HAP-1 (cell line): Measurements from ENCODE around the gene TMEM132C.
"Not testable (repeated sequence)": the region's sequence is repeated elsewhere in the genome, so short reads cannot be mapped to it uniquely, and the experiment has no call there.

Source experiments
- DNase-seq, 2 experiments: peaks; one replicate each; pipeline ENCODE4 v3.0.0-alpha.2; 2016 to 2020; ENCODE audit warnings: low spot score in 2 of 2
- H3K27me3 ChIP-seq: fragments of 250-450 bp; sonication (Bioruptor Pico); 2 replicates; pipeline ENCODE4 v1.5.1; 2020; ENCODE audit warnings: low read depth, mild to moderate bottlenecking, moderate library complexity
- H3K36me3 ChIP-seq: fragments of 250-450 bp; sonication (Bioruptor Pico); replicated peaks from 2 replicates; pipeline ENCODE4 v1.5.1; 2020; ENCODE audit warnings: mild to moderate bottlenecking
- H3K4me1 ChIP-seq: fragments of 250-450 bp; sonication (Bioruptor Pico); 2 replicates; pipeline ENCODE4 v1.5.1; 2020; ENCODE audit warnings: mild to moderate bottlenecking
- H3K4me3 ChIP-seq: fragments of 250-450 bp; sonication (Bioruptor Pico); 2 replicates; pipeline ENCODE4 v1.5.1; 2020; ENCODE audit warnings: mild to moderate bottlenecking, moderate library complexity
- H3K9me3 ChIP-seq: fragments of 250-450 bp; sonication (Bioruptor Pico); 2 replicates; pipeline ENCODE4 v1.5.1; 2020; ENCODE audit warnings: mild to moderate bottlenecking, moderate library complexity
- in situ Hi-C: fragments of 300-500 bp; cut with MboI; formaldehyde crosslinking; loops from 3 replicates; pipeline ENCODE4 v1.14.3; 2020; ENCODE audit warnings: low sequenced_read_pairs, inconsistent platforms, mixed read lengths

TMEM132C gene

GRCh38 chr12:128267131-128267622, at the start of gene TMEM132C:
TSS of gene TMEM132C (plus strand) at chr12:128267170. CDS start at chr12:128267403, 233 bp downstream.
- no peaks in the 10 kb centered on the region for H3K27me3 ChIP-seq
- no peaks in the 10 kb centered on the region for H3K9me3 ChIP-seq
- in situ Hi-C loops, result no loop called here
- no peak within 1 kb of the TSS for H3K4me3 ChIP-seq
- DNase-seq, result no peak
- H3K36me3 ChIP-seq, result no peaks in the 10 kb centered on the region
- no peaks in the 10 kb centered on the region for H3K4me1 ChIP-seq

DNA sequence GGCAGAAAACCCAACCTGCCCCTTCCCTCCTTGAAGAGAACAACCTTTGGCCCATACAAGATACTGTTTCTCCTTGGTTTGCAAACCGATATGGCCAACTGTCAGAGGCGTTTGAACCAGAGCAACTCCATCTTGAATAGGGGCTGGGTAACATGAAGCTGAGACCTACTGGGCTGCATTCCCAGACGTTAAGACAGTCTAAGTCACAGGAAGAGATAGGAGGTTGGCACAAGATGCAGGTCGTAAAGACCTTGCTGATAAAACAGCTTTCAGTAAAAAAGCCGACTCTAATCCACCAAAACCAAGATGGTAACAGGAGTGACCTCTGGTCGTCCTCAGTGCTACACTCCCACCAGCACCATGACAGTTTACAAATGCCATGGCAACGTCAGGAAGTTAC, 42.7 kb upstream of the TMEM132C start:
- Histone ChIP-seq H3K4me1 (no peaks in the 10 kb centered on the region), H3K36me3 (no peaks in the 10 kb centered on the region), H3K4me3 (no peak overlapping the region), H3K27me3 (no peaks in the 10 kb centered on the region), H3K9me3 (no peaks in the 10 kb centered on the region)
- in situ Hi-C loops, result no loop called here
- DNase-seq, result no peak

- no peaks in the 10 kb centered on the region for H3K27me3 ChIP-seq
- in situ Hi-C loops, result no loop called here
- no peaks in the 10 kb centered on the region for H3K9me3 ChIP-seq
- no peak for DNase-seq
- H3K36me3 ChIP-seq, result no peaks in the 10 kb centered on the region
- H3K4me3 ChIP-seq, result no peak overlapping the region
- no peaks in the 10 kb centered on the region for H3K4me1 ChIP-seq
These were observed 38.4 kb upstream of the TMEM132C start for GRCh38 chr12:128228581-128228980.

DNA sequence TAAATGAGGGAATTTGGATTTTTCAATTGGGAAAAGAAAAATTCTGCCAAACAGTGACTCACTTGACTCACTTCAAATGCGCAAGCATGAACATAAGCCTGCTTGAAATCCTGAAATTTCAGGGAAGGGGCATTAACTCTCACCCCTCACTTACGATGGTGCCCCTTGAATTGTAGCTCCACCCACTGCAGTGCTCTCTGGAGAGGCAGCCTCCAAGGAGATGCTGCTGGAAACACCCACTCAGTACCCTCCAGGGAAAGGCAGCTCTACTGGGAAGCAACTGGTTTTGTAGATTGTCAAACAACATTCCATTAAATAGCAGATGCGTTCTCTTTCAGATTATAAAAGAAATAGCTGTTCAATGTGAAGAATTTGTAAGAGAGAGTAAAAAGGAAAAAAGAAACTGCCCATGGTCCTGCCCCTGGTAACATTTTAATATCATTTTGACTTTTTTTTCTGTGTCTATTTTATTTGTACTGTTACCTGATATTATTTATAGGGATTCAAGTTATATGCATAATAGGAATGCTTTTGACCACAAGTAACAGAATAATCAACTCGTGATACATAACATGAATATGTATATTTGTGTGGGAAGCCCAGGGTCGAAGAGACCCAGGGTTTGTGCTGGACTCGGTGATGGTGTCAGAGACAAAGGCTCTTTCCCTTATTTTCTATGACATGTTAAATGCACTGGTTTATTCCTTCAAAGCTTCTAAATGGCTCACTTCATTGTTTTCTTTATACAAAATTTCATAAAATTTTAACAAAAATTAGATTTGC, 31.1 kb upstream of the TMEM132C start:
- Histone ChIP-seq H3K4me1 (no peaks in the 10 kb centered on the region), H3K27me3 (no peaks in the 10 kb centered on the region), H3K36me3 (no peaks in the 10 kb centered on the region), H3K9me3 (no peaks in the 10 kb centered on the region), H3K4me3 (no peak overlapping the region)
- DNase-seq, result no peak
- in situ Hi-C loops, result no loop called here

- H3K27me3 ChIP-seq, result no peaks in the 10 kb centered on the region
- DNase-seq, result no peak
- no peaks in the 10 kb centered on the region for H3K9me3 ChIP-seq
- in situ Hi-C loops, result no loop called here
- no peak overlapping the region for H3K4me3 ChIP-seq
- H3K4me1 ChIP-seq, result no peaks in the 10 kb centered on the region
- H3K36me3 ChIP-seq, result no peaks in the 10 kb centered on the region
These were observed 30.4 kb upstream of the TMEM132C start for GRCh38 chr12:128236525-128236924.

- Histone ChIP-seq H3K9me3 (no peaks in the 10 kb centered on the region), H3K4me3 (no peak overlapping the region), H3K36me3 (no peaks in the 10 kb centered on the region), H3K27me3 (no peaks in the 10 kb centered on the region), H3K4me1 (no peaks in the 10 kb centered on the region)
- in situ Hi-C loops, result no loop called here
- no peak for DNase-seq
These were observed 26.2 kb upstream of the TMEM132C start for GRCh38 chr12:128240745-128241144.

GRCh38 chr12:128245121-128245520, 21.8 kb upstream of the TMEM132C start:
- DNase-seq, result no peak
- H3K9me3 ChIP-seq, result no peaks in the 10 kb centered on the region
- in situ Hi-C loops, result no loop called here

DNA sequence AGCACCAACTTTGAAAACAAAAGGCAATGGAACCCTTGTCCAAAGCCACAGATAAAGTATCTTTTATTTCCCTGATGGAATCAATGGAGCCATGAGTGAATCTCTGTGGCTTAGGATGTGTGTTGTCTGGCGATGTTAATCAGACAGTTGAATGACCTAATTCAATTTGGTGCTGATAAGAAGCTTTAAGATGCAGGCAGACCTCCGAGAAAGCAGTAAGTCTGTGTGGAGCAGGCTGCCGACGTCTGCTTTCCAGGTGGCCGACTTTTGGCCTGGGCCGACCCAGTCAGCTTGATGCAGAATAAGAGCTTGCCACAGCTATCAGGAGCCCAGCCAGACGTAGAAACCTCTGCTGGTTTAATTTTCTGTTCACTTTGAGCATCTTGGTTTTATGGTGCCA, 21.1 kb upstream of the TMEM132C start:
- no peaks in the 10 kb centered on the region for H3K27me3 ChIP-seq
- H3K4me3 ChIP-seq, result no peak overlapping the region
- no peaks in the 10 kb centered on the region for H3K36me3 ChIP-seq
- no peak for DNase-seq
- no peaks in the 10 kb centered on the region for H3K9me3 ChIP-seq
- H3K4me1 ChIP-seq, result no peaks in the 10 kb centered on the region
- in situ Hi-C loops, result no loop called here

More at GRCh38 chr12:128245121-128245520, 21.8 kb upstream of the TMEM132C start:
- Histone ChIP-seq H3K4me3 (no peak overlapping the region), H3K36me3 (no peaks in the 10 kb centered on the region), H3K27me3 (no peaks in the 10 kb centered on the region), H3K4me1 (no peaks in the 10 kb centered on the region)

- Histone ChIP-seq H3K36me3 (no peaks in the 10 kb centered on the region), H3K27me3 (no peaks in the 10 kb centered on the region), H3K4me3 (no peak overlapping the region), H3K4me1 (no peaks in the 10 kb centered on the region), H3K9me3 (no peaks in the 10 kb centered on the region)
- in situ Hi-C loops, result no loop called here
- no peak for DNase-seq
These were observed 16.9 kb upstream of the TMEM132C start for GRCh38 chr12:128250096-128250495.

DNA sequence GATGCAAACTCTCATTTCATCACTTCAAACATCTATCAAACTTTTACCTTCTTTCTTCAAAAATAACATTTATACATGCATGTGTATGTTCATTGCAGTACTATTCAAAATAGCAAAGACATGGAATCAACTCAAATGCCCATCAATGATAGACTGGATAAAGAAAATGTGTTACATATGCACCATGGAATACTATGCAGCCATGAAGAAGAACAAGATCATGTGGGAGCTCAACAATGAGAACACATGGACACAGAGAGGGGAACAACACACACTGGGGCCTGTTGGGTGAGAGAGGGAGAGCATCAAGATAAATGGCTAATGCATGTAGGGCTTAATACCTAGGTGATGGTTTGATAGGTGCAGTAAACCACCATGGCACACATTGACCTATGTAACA, 13.1 kb upstream of the TMEM132C start:
- DNase-seq, in situ Hi-C loops, H3K27me3 ChIP-seq: not testable (repeated sequence)

DNA sequence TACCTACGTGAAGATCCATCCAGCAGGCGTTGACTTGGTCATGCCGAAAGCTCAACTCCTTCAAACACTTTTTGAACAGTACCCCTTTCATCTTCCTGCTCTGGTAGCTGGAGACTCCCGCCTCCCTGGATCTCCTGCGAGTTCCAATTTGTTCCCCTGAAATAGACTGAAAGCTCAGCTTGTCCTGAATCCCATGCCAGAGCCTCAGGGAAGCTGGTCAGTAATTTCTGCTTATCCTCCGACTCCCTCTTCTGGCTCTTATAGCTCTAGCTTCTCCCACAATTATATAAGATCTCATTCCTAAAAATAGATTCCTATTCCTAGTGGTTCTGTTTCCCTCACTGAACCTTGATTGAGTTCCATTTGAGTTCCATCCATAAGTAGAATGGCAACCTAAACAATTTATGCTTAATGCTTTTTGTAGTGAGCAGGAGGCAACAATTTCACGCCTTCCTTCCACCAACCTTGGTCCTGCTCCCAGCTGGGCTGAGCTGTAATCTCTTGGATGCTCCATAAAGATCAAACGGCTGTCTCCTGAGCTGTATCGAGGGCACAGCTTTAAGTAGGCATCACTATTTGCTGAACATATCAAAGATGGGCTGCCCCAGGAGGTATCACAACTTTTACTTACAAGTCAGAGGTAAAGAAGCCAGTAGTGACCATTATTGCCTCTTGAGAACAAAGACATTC, 8.0 kb upstream of the TMEM132C start:
- Histone ChIP-seq H3K27me3 (no peaks in the 10 kb centered on the region), H3K36me3 (no peaks in the 10 kb centered on the region), H3K4me1 (no peaks in the 10 kb centered on the region), H3K9me3 (no peaks in the 10 kb centered on the region), H3K4me3 (no peak overlapping the region)
- in situ Hi-C loops, result no loop called here
- no peak for DNase-seq

More for the DNA sequence above, 13.1 kb upstream of the TMEM132C start:
- H3K36me3 ChIP-seq, H3K9me3 ChIP-seq, H3K4me3 ChIP-seq, H3K4me1 ChIP-seq: not testable (repeated sequence)

- in situ Hi-C loops, result no loop called here
These were observed 7.4 kb upstream of the TMEM132C start for GRCh38 chr12:128259556-128260070.

DNA sequence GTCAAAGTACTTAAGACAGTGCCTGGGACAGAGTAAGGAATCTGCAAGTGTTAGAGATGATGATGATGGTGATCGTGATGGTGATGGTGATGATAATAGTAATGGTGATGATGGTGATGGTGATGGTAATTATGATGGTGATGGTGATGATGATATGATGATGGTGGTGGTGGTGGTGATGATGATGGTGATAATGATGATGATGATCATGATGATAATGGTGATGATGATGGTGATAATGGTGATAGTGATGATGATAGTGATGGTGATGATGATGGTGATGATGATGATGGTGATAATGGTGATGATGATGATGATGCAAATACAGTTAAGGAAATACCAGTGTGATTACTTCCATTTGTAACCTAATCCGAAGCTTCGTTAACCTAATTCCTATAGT, 5.2 kb upstream of the TMEM132C start:
- H3K9me3 ChIP-seq, result no peaks in the 10 kb centered on the region
- no peak overlapping the region for H3K4me3 ChIP-seq
- H3K27me3 ChIP-seq, result no peaks in the 10 kb centered on the region
- in situ Hi-C loops, result no loop called here
- DNase-seq, result no peak
- no peaks in the 10 kb centered on the region for H3K36me3 ChIP-seq
- H3K4me1 ChIP-seq, result no peaks in the 10 kb centered on the region

More at GRCh38 chr12:128259556-128260070, 7.4 kb upstream of the TMEM132C start:
- H3K9me3 ChIP-seq, result no peaks in the 10 kb centered on the region
- H3K4me1 ChIP-seq, result no peaks in the 10 kb centered on the region
- peak in 1 of 2 experiments; percentile 25 for DNase-seq
- H3K27me3 ChIP-seq, result no peaks in the 10 kb centered on the region
- H3K36me3 ChIP-seq, result no peaks in the 10 kb centered on the region
- no peak overlapping the region for H3K4me3 ChIP-seq

GRCh38 chr12:128265566-128265965, 1.4 kb upstream of the TMEM132C start:
- no peak overlapping the region for H3K4me3 ChIP-seq
- H3K9me3 ChIP-seq, result no peaks in the 10 kb centered on the region
- H3K27me3 ChIP-seq, result no peaks in the 10 kb centered on the region
- DNase-seq, result no peak
- no peaks in the 10 kb centered on the region for H3K36me3 ChIP-seq
- in situ Hi-C loops, result no loop called here
- no peaks in the 10 kb centered on the region for H3K4me1 ChIP-seq
